Measurements from ENCODE around the gene FANCD2. TPM values are rescaled to one million over a fixed set of nuclear protein-coding genes. Genes with fewer than 3 reads are reported as not detected.

The FANCD2 gene
- polyA plus RNA-seq, 1 of the 3 experiments (the other 2 are of a cell fraction): 7.3 TPM

- TF ChIP-seq IRF3 (IDR thresholded peaks at IDR 0.05; ENCODE audit: low read depth, low read length): no peak
These were observed 59.5 kb downstream of the FANCD2 start (continued) for GRCh38 chr3:10085738-10086137.

GRCh38 chr3:10088256-10088655, 62.0 kb downstream of the FANCD2 start:
- Histone ChIP-seq H3K4me3 (ENCODE audit: low read depth in 2 of 2, low read length in 1 of 2) (no peak overlapping the region), H3K79me2 (ENCODE audit: insufficient read depth) (no peaks in the 10 kb centered on the region), H3K27me3 (ENCODE audit: insufficient read depth) (no peaks in the 10 kb centered on the region), H3K4me1 (ENCODE audit: control insufficient read depth in 1 of 2, insufficient read depth in 2 of 2, low read depth in 1 of 2, low read length in 1 of 2) (no peaks in the 10 kb centered on the region), H3K27ac (ENCODE audit: low read depth in 2 of 2, low read length in 1 of 2) (no peak overlapping the region), H3K9ac (no peak overlapping the region), H3K4me2 (no peak overlapping the region), H3K9me3 (no peaks in the 10 kb centered on the region), H3F3A (replicated peaks; ENCODE audit: insufficient read depth) (no peaks in the 10 kb centered on the region), H2AFZ (ENCODE audit: low read depth) (no peak overlapping the region), H4K20me1 (ENCODE audit: insufficient read depth) (no peaks in the 10 kb centered on the region), H3K9me2 (no peaks in the 10 kb centered on the region), H3K36me3 (replicated peaks in 1 of 2; ENCODE audit: control insufficient read depth in 1 of 2, insufficient read depth in 2 of 2, low read length in 1 of 2) (peaks cover 6 to 12% of the 10 kb centered on the region in 2 experiments)
- WGBS (ENCODE audit: low lambda C conversion rate): 93% methylated on average over 4 of the region's 4 CpGs
- DNase-seq: no peak
- POLR2A ChIA-PET: no interaction called here
- TF ChIP-seq RCOR1 (IDR thresholded peaks at IDR 0.05; ENCODE audit: low read length) (no peak), TEAD4 (IDR thresholded peaks at IDR 0.05; ENCODE audit: borderline replicate concordance, insufficient read depth) (no peak), ZBTB33 (IDR thresholded peaks at IDR 0.05; ENCODE audit: borderline replicate concordance, low read depth) (no peak), MAX (IDR thresholded peaks at IDR 0.05; ENCODE audit: low read depth) (no peak), EZH2phosphoT487 (IDR thresholded peaks at IDR 0.05; ENCODE audit: borderline replicate concordance, low read depth) (no peak), SIN3A (IDR thresholded peaks at IDR 0.05; ENCODE audit: borderline replicate concordance, low read depth, low read length) (no peak), RFX5 (IDR thresholded peaks at IDR 0.05; ENCODE audit: low read length) (no peak), JUND (IDR thresholded peaks at IDR 0.05) (no peak), YY1 (IDR thresholded peaks at IDR 0.05; ENCODE audit: low read depth) (no peak), USF2 (IDR thresholded peaks at IDR 0.05; ENCODE audit: borderline replicate concordance, low read depth, low read length) (no peak), EP300 (IDR thresholded peaks at IDR 0.05; ENCODE audit: borderline replicate concordance in 1 of 2, low read depth in 1 of 2, low read length in 1 of 2) (no peak), SMC3 (IDR thresholded peaks at IDR 0.05; ENCODE audit: low read depth, low read length) (no peak), TAF1 (IDR thresholded peaks at IDR 0.05; ENCODE audit: borderline replicate concordance, low read depth, low read length) (no peak)
- CTCF ChIA-PET: interaction anchor here (1.5 kb wide), 1 partner anchor 33 kb away, joined by 3 read pairs; no protein-coding TSS in a partner anchor
